Endodermal cell (in vitro differentiated cells): Measurements from ENCODE around the gene CHD1L. TPM values are rescaled to one million over a fixed set of nuclear protein-coding genes. Genes with fewer than 3 reads are reported as not detected.

Source experiments
- DNase-seq: peaks from one replicate; pipeline ENCODE4 v3.0.0-alpha.2; 2017
- H3K27ac ChIP-seq: 2 replicates; pipeline ENCODE4 v1.5.1; 2013; ENCODE audit warnings: mild to moderate bottlenecking, low read depth, low read length, moderate library complexity
- H3K27me3 ChIP-seq: 2 replicates; pipeline ENCODE4 v1.6.1; 2013; ENCODE audit warnings: mild to moderate bottlenecking, low read length, moderate library complexity; ENCODE audit not compliant: insufficient read depth, control insufficient read depth, poor library complexity, severe bottlenecking
- H3K36me3 ChIP-seq: 2 replicates; pipeline ENCODE4 v1.7.0; 2013; ENCODE audit warnings: mild to moderate bottlenecking, low read length, moderate library complexity; ENCODE audit not compliant: control insufficient read depth, insufficient read depth
- H3K4me1 ChIP-seq: one replicate; pipeline ENCODE4 v1.7.0; 2013; ENCODE audit warnings: low read length; ENCODE audit not compliant: control insufficient read depth, insufficient read depth
- H3K4me3 ChIP-seq: 2 replicates; pipeline ENCODE4 v1.5.1; 2013; ENCODE audit warnings: mild to moderate bottlenecking, low read length, moderate library complexity
- H3K9ac ChIP-seq: 2 replicates; pipeline ENCODE4 v1.6.1; 2013; ENCODE audit warnings: mild to moderate bottlenecking, low read length, moderate library complexity; ENCODE audit not compliant: poor library complexity, severe bottlenecking; ENCODE audit errors: extremely low read depth
- H3K9me3 ChIP-seq: 2 replicates; pipeline ENCODE4 v1.6.1; 2013; ENCODE audit warnings: mild to moderate bottlenecking, low read length, moderate library complexity; ENCODE audit not compliant: control insufficient read depth
- H3K27ac Mint-ChIP-seq: 2 replicates; pipeline ENCODE4 v1.8.0; 2020; ENCODE audit warnings: mixed read lengths
- H3K27me3 Mint-ChIP-seq: 2 replicates; pipeline ENCODE4 v1.8.0; 2021; ENCODE audit warnings: mild to moderate bottlenecking, mixed read lengths; ENCODE audit not compliant: insufficient read depth
- H3K36me3 Mint-ChIP-seq: 2 replicates; pipeline ENCODE4 v1.8.0; 2020; ENCODE audit warnings: low read depth, mixed read lengths
- H3K4me1 Mint-ChIP-seq: 2 replicates; pipeline ENCODE4 v1.8.0; 2020; ENCODE audit warnings: mixed read lengths
- H3K4me3 Mint-ChIP-seq: 2 replicates; pipeline ENCODE4 v1.8.0; 2020; ENCODE audit warnings: mild to moderate bottlenecking, moderate library complexity, mixed read lengths
- H3K9me3 Mint-ChIP-seq: 2 replicates; pipeline ENCODE4 v1.8.0; 2020; ENCODE audit warnings: mild to moderate bottlenecking, mixed read lengths
- CTCF ChIP-seq: fragments of 200-600 bp; sonication (generic); conservative IDR thresholded peaks from 2 replicates; pipeline ENCODE4 v1.5.0; 2021; ENCODE audit warnings: antibody characterized with exemption, mild to moderate bottlenecking
- WGBS, 2 experiments: methylation state at CpG; one replicate each; pipeline versions ENCODE4 v1.1.5 to v1.1.7; 2013; ENCODE audit warnings: missing lambda C conversion rate in 2 of 2, mixed read lengths in 1 of 2; ENCODE audit not compliant: insufficient coverage in 1 of 2, insufficient read length in 1 of 2; 5-methylcytosine and 5-hydroxymethylcytosine counted together
- total RNA-seq, 2 donors: library from RNA; stranded (reverse); fragmentation: NEBNext Ultra II Directional in 1 of 2; extraction: Animal tissue kit (Norgen Biotek cat#: 25700) in 1 of 2; gene quantifications; 2 replicates in 1 of 2; 3 replicates in 1 of 2; pipeline ENCODE4 v1.2.1, GENCODE V29; 2021

Gene CHD1L
- total RNA-seq, 2 donors from 2014 or later: 112 to 117 TPM

- no peaks in the 10 kb centered on the region for H3K9me3 Mint-ChIP-seq
- Histone ChIP-seq H3K27ac (no peak overlapping the region), H3K9me3 (no peaks in the 10 kb centered on the region), H3K36me3 (no peaks in the 10 kb centered on the region), H3K4me1 (peaks cover 36% of the 10 kb centered on the region), H3K9ac (no peak overlapping the region), H3K27me3 (no peaks in the 10 kb centered on the region), H3K4me3 (no peak overlapping the region)
- no peak for DNase-seq
- H3K4me3 Mint-ChIP-seq: no peak overlapping the region
- no peaks in the 10 kb centered on the region for H3K27me3 Mint-ChIP-seq
- TF ChIP-seq CTCF: no peak
- H3K4me1 Mint-ChIP-seq: peaks cover 37% of the 10 kb centered on the region
- no peak overlapping the region for H3K27ac Mint-ChIP-seq
- peaks cover 8% of the 10 kb centered on the region for H3K36me3 Mint-ChIP-seq
- 92 to 100% methylated on average over 1 to 5 of the region's 7 CpGs for WGBS, 2 experiments
These were observed 28.2 kb upstream of the CHD1L start for GRCh38 chr1:147214325-147214724.

GRCh38 chr1:147214842-147215539 is 27.5 kb upstream of the CHD1L start:
- Histone ChIP-seq H3K9ac (no peak overlapping the region), H3K36me3 (no peaks in the 10 kb centered on the region), H3K4me1 (peaks cover 34% of the 10 kb centered on the region), H3K27me3 (no peaks in the 10 kb centered on the region), H3K27ac (no peak overlapping the region), H3K4me3 (no peak overlapping the region), H3K9me3 (no peaks in the 10 kb centered on the region)
- H3K36me3 Mint-ChIP-seq: peaks cover 2% of the 10 kb centered on the region
- TF ChIP-seq CTCF: no peak
- H3K4me3 Mint-ChIP-seq: no peak overlapping the region
- no peak overlapping the region for H3K27ac Mint-ChIP-seq
- peaks cover 37% of the 10 kb centered on the region for H3K4me1 Mint-ChIP-seq
- H3K27me3 Mint-ChIP-seq: no peaks in the 10 kb centered on the region
- DNase-seq: no peak
- H3K9me3 Mint-ChIP-seq: no peaks in the 10 kb centered on the region

DNA sequence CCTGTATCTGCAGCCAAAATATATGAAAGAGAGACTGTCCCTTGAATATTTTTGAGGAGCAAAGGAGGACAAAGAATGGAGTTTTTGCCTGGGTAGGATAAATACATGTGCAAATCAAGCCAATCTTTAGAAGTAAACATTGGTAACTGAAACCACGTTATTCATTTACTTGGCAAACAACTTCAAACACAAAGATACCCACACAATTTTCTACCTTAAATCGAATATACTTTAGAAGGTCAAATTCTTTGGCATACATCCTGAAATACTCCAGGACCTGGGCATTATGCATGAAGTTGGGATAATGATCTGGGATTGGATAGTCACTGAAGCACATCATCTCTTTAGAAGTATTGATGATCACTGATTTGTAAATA is 27.0 kb upstream of the CHD1L start:
- H3K9me3 Mint-ChIP-seq: no peaks in the 10 kb centered on the region
- no peak overlapping the region for H3K27ac Mint-ChIP-seq
- H3K9ac ChIP-seq: no peak overlapping the region

More for the DNA sequence above, 27.0 kb upstream of the CHD1L start:
- Mint-ChIP-seq H3K4me3 (no peak overlapping the region), H3K4me1 (peaks cover 37% of the 10 kb centered on the region), H3K36me3 (peaks cover 2% of the 10 kb centered on the region), H3K27me3 (no peaks in the 10 kb centered on the region)
- Histone ChIP-seq H3K27me3 (no peaks in the 10 kb centered on the region), H3K36me3 (no peaks in the 10 kb centered on the region), H3K27ac (no peak overlapping the region), H3K4me3 (no peak overlapping the region), H3K4me1 (peaks cover 30% of the 10 kb centered on the region), H3K9me3 (no peaks in the 10 kb centered on the region)
- no peak for DNase-seq
- no peak for TF ChIP-seq CTCF
- WGBS, 2 experiments: 60 to 75% methylated on average over 1 to 2 of the region's 2 CpGs
